Stimulated activated CD4-positive, alpha-beta T cell treated with anti-CD3 and anti-CD28 coated beads, TNF-alpha, amount 100 ng/mL, for 48 hours (primary cell): ENCODE measurements around the gene SPPL3.
"Not testable (repeated sequence)": the region's sequence is repeated elsewhere in the genome, so short reads cannot be mapped to it uniquely, and the experiment has no call there.

ENCODE experiments used
- DNase-seq, 3 donors: peaks; one replicate each; pipeline ENCODE4 v3.0.0-alpha.2; 2020; ENCODE audit warnings: low read depth in 3 of 3

Gene SPPL3

GRCh38 chr12:120844768-120845449, 59.2 kb downstream of the SPPL3 start:
- no peak for DNase-seq

GRCh38 chr12:120844297-120844696, 59.9 kb downstream of the SPPL3 start:
- DNase-seq, result no peak

GRCh38 chr12:120843472-120843871, 60.7 kb downstream of the SPPL3 start:
- DNase-seq, result no peak

GRCh38 chr12:120842595-120842994, 61.6 kb downstream of the SPPL3 start:
- DNase-seq, result no peak

- DNase-seq, result no peak
These were observed 62.6 kb downstream of the SPPL3 start for GRCh38 chr12:120841525-120841924.

GRCh38 chr12:120839503-120839902, 64.7 kb downstream of the SPPL3 start:
- no peak for DNase-seq

GRCh38 chr12:120838629-120839383, 65.4 kb downstream of the SPPL3 start:
- DNase-seq, result not testable (repeated sequence)

GRCh38 chr12:120836114-120836684, 68.0 kb downstream of the SPPL3 start:
- DNase-seq, result no peak

GRCh38 chr12:120835657-120836056, 68.5 kb downstream of the SPPL3 start:
- DNase-seq, result no peak

GRCh38 chr12:120835304-120835612, 68.9 kb downstream of the SPPL3 start:
- DNase-seq, result no peak

GRCh38 chr12:120834489-120835303, 69.5 kb downstream of the SPPL3 start:
- DNase-seq, result no peak

- DNase-seq, result no peak
These were observed 70.3 kb downstream of the SPPL3 start for GRCh38 chr12:120833849-120834248.

GRCh38 chr12:120832737-120833136, 71.4 kb downstream of the SPPL3 start:
- DNase-seq, result no peak

GRCh38 chr12:120831648-120832267, 72.4 kb downstream of the SPPL3 start:
- no peak for DNase-seq

- DNase-seq, result no peak
These were observed 73.2 kb downstream of the SPPL3 start for GRCh38 chr12:120830966-120831365.

- DNase-seq, result no peak
These were observed 73.9 kb downstream of the SPPL3 start for GRCh38 chr12:120830052-120830940.

GRCh38 chr12:120826335-120826734, 77.8 kb downstream of the SPPL3 start:
- DNase-seq, result no peak

- DNase-seq, result no peak
These were observed 78.8 kb downstream of the SPPL3 start for GRCh38 chr12:120825337-120825736.

- DNase-seq, result no peak
These were observed 81.2 kb downstream of the SPPL3 start for GRCh38 chr12:120822832-120823503.

GRCh38 chr12:120821878-120822277, 82.3 kb downstream of the SPPL3 start:
- no peak for DNase-seq
